Thoracic aorta (tissue), 2 donors: ENCODE data around the gene SESN2. TPM values are rescaled to one million over a fixed set of nuclear protein-coding genes. Genes with fewer than 3 reads are reported as not detected.
A peak's percentile ranks its signal among the peaks of the same experiment; 100 is the strongest.

Source experiments
- ATAC-seq: fragments of 150-250 bp; one replicate; pipeline ENCODE4 v1.8.0; 2017; ENCODE audit warnings: low read depth; ENCODE audit not compliant: insufficient number of reproducible peaks, low FRiP score
- DNase-seq: peaks from one replicate; pipeline ENCODE4 v3.0.0-alpha.2; 2020; ENCODE audit warnings: low spot score
- H3K27ac ChIP-seq, 2 donors: fragments of 200-600 bp; sonication (generic); 1 replicate in 1 of 2; 2 replicates in 1 of 2; pipeline ENCODE4 v1.5.1; 2016; ENCODE audit warnings: mild to moderate bottlenecking in 2 of 2, moderate library complexity in 2 of 2
- H3K27me3 ChIP-seq: fragments of 200-600 bp; sonication (generic); replicated peaks from 2 replicates; pipeline ENCODE4 v1.6.0; 2016; ENCODE audit warnings: mild to moderate bottlenecking; ENCODE audit not compliant: insufficient read depth
- H3K36me3 ChIP-seq: fragments of 200-600 bp; sonication (generic); one replicate; pipeline ENCODE4 v1.5.1; 2016
- H3K4me1 ChIP-seq, 2 donors: fragments of 200-600 bp; sonication (generic); 1 replicate in 1 of 2; 2 replicates in 1 of 2; pipeline versions ENCODE4 v1.5.1 to v1.6.0; 2016; ENCODE audit warnings: low read depth in 2 of 2, mild to moderate bottlenecking in 1 of 2; ENCODE audit not compliant: control insufficient read depth in 1 of 2
- H3K4me3 ChIP-seq: fragments of 200-600 bp; sonication (generic); 2 replicates; pipeline ENCODE4 v1.5.1; 2016; ENCODE audit warnings: mild to moderate bottlenecking
- H3K9me3 ChIP-seq: fragments of 200-600 bp; sonication (generic); 2 replicates; pipeline ENCODE4 v1.5.1; 2016
- total RNA-seq, 2 donors: library from RNA; depleted of rRNA; stranded (reverse); fragments of >200 nt; gene quantifications; one replicate each; pipeline versions ENCODE4 v1.1.0 to v1.2.3, GENCODE V29; 2016
- TF ChIP-seq, protein P1 (sequence below): fragments of 200-600 bp; sonication (generic); IDR thresholded peaks from one replicate; pipeline ENCODE4 v1.5.1; 2019; ENCODE audit warnings: antibody characterized with exemption

Gene SESN2
- total RNA-seq, 2 donors from 2014 or later, result 10.9 to 12.6 TPM

DNA sequence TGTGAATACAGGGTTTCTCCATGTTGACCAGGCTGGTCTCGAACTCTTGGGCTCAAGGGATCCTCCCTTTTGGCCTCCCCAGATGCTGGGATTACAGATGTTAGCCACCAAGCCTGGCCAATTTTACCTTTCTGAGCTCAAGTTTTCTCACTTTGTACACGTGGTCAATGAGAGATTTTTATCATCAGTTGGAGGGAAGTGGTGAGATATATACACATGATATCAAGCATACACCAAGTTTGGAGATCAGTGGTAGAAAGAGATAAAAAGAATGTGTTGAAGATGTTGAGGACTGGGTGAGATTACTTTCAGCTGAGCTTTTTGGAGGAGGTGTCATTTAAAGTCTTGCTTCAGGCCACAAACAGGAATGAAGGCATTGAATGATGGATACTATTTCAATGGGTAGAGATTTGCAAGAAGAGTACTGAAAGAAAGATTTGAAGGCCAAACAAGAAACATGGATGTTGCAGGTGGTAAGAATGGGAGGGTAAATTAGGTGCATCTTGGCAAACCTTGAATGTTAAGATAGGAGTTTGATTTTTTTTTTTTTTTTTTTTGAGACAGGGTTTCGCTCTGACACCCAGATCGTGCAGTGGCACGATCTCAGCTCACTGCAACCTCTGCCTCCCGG lies 3.0 kb upstream of the SESN2 start:
- no peak for ATAC-seq
- DNase-seq, result no peak
- Histone ChIP-seq H3K4me1 (peaks cover 6 to 14% of the 10 kb centered on the region in 2 donors), H3K9me3 (no peaks in the 10 kb centered on the region), H3K4me3 (no peak overlapping the region), H3K27ac (no peak overlapping the region), H3K36me3 (no peaks in the 10 kb centered on the region), H3K27me3 (no peaks in the 10 kb centered on the region)
- TF ChIP-seq, protein P1, sequence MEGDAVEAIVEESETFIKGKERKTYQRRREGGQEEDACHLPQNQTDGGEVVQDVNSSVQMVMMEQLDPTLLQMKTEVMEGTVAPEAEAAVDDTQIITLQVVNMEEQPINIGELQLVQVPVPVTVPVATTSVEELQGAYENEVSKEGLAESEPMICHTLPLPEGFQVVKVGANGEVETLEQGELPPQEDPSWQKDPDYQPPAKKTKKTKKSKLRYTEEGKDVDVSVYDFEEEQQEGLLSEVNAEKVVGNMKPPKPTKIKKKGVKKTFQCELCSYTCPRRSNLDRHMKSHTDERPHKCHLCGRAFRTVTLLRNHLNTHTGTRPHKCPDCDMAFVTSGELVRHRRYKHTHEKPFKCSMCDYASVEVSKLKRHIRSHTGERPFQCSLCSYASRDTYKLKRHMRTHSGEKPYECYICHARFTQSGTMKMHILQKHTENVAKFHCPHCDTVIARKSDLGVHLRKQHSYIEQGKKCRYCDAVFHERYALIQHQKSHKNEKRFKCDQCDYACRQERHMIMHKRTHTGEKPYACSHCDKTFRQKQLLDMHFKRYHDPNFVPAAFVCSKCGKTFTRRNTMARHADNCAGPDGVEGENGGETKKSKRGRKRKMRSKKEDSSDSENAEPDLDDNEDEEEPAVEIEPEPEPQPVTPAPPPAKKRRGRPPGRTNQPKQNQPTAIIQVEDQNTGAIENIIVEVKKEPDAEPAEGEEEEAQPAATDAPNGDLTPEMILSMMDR, result no peak

DNA sequence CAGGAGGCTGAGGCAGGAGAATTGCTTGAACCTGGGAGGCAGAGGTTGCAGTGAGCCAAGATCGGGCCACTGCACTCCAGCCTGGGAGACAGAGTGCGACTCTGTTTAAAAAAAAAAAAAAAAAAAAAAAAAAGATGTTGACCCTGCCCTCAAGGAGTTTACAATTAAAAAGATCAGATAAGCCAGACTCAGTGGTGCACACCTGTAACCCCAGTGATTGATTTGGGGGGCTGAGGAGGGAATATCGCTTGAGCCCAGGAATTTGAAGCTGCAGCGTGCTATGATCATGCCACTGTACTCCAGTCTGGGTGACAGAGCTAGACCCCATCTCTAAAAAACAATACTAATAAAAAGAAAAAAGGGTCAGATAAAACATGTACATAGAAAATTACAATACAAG lies 1.6 kb upstream of the SESN2 start:
- no peaks in the 10 kb centered on the region for H3K9me3 ChIP-seq
- TF ChIP-seq, protein P1, result no peak
- no peaks in the 10 kb centered on the region for H3K27me3 ChIP-seq
- no peak for ATAC-seq
- no peak overlapping the region for H3K4me3 ChIP-seq
- no peaks in the 10 kb centered on the region for H3K36me3 ChIP-seq
- peaks cover 8 to 24% of the 10 kb centered on the region in 2 donors for H3K4me1 ChIP-seq
- no peak overlapping the region for H3K27ac ChIP-seq
- DNase-seq, result no peak

DNA sequence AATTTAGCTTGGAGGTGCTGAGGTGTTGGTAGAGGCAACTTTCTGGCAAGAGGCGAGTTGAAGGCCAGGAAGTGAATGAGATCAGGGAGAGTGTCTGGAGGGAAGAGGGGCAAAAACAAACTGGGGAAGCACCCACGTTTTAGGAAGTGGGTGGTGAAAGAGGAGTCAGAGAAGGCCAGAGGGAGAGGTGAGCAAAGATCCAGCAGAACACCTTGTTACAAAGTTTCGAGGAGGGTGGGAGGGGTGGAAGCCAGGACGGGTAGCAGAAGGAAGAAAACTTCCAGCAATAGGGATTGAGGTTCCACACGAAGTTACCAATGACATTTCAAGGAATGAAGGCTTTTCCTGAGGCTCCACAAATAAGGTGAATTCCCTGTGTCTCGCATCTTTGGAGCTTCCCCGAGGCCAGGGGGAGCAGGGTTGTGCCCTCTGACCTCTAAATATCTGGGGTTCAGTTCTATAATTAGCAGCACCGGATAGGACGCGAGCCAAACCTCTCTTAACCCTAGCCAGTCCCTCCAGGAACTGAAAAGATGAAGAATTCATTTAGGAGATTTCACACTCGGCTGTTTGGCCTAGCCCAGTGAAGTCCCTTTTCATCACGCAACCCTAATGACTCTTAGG lies 578 bp upstream of the SESN2 start:
- no peak for ATAC-seq
- Histone ChIP-seq H3K36me3 (no peaks in the 10 kb centered on the region), H3K27ac (peak overlapping the region; percentile 26 to 42), H3K4me3 (peak overlapping the region; percentile 88), H3K4me1 (peaks cover 8 to 26% of the 10 kb centered on the region in 2 donors), H3K9me3 (no peaks in the 10 kb centered on the region), H3K27me3 (no peaks in the 10 kb centered on the region)
- TF ChIP-seq, protein P1, result no peak
- no peak for DNase-seq

DNA sequence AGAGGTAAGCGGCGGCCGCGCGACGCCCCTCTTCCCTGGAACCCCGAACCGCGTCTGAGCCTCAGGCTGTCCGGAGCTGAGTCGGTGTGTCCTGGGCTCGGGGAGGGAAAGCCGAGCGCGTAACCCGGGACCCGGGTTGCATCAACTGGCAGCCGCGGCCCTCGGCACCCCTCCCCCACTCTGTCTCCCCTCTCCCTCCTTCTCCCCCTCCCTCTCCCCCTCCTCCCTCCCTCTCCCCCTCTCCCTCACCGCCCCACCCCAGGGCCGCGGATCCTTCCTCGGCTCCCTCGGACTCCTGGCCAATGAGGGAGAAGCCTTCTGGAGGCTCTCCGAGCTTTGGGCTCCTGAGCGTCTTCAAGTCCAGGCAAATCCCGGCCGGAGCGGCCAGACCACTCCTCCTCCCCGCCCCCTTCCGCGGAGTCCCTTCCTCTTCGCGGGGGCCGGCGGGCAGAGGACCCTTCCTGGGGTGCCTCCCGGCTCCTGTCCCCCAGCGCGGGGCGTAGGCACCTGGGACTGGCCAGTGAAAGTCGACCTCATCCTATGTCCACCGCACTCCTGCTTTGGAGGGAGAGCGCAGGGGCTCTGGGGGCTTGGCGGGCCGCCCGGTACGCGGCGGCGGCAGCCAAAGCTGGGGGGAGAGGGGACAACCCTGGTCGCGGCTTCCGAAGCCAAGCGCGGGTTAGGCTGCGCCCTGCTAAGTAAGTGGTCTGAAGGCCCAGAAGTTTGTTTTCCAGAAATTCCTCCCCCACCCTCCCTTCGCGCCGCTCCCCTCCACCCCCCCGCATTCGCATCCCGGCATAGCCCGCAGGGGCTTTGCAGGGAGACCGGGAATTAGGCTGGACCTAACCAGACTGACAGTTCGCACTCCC lies 850 bp downstream of the SESN2 start:
- DNase-seq (no peak), ATAC-seq (no peak)
- TF ChIP-seq, protein P1, result no peak

DNA sequence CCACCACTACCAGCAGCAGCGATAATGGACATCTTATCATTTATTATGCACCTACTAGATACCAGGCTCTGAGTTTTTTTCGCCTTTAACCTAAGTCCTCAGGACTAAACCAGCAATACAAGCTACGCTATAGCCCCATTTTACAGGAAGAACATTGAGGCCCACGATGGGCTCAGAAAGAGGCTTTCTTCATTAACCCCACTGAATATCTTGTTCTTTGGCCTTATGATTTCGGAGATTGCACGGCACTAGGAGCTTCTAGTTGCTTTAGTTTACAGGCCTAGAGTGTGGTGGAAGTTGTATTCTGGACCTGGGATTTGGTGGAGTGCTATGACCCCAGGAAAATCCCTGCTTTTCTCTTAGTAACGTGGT lies 1.5 kb downstream of the SESN2 start:
- Histone ChIP-seq H3K27ac (no peak overlapping the region), H3K9me3 (no peaks in the 10 kb centered on the region)

More for the DNA sequence above, 850 bp downstream of the SESN2 start:
- H3K4me3 ChIP-seq, result peak overlapping the region; percentile 88
- no peaks in the 10 kb centered on the region for H3K27me3 ChIP-seq
- no peaks in the 10 kb centered on the region for H3K9me3 ChIP-seq
- peak overlapping the region; percentile 79 to 83 for H3K27ac ChIP-seq
- H3K4me1 ChIP-seq, result peaks cover 8 to 31% of the 10 kb centered on the region in 2 donors
- H3K36me3 ChIP-seq, result no peaks in the 10 kb centered on the region

More for the DNA sequence above, 1.5 kb downstream of the SESN2 start:
- H3K27me3 ChIP-seq, result no peaks in the 10 kb centered on the region
- H3K4me3 ChIP-seq, result peak overlapping the region; percentile 88
- peaks cover 8 to 31% of the 10 kb centered on the region in 2 donors for H3K4me1 ChIP-seq
- no peaks in the 10 kb centered on the region for H3K36me3 ChIP-seq
- DNase-seq, result no peak
- TF ChIP-seq, protein P1, result no peak
- no peak for ATAC-seq
